Eye (tissue), 1 donor: ENCODE data around the gene SLC28A1.
"Not testable (repeated sequence)": the region's sequence is repeated elsewhere in the genome, so short reads cannot be mapped to it uniquely, and the experiment has no call there.

ENCODE experiments used
- DNase-seq: peaks from one replicate; pipeline ENCODE4 v3.0.0-alpha.2; 2015

The SLC28A1 gene

GRCh38 chr15:84910928-84911623 lies 26.6 kb downstream of the SLC28A1 start:
- DNase-seq: no peak

GRCh38 chr15:84911879-84912660 lies 27.6 kb downstream of the SLC28A1 start:
- peak; percentile 30 for DNase-seq

- DNase-seq: no peak
Measured at GRCh38 chr15:84913360-84913723, 28.9 kb downstream of the SLC28A1 start.

- DNase-seq: no peak
Measured at GRCh38 chr15:84914351-84914750, 29.9 kb downstream of the SLC28A1 start.

GRCh38 chr15:84914909-84915605 lies 30.6 kb downstream of the SLC28A1 start:
- peak; percentile 89 for DNase-seq

- no peak for DNase-seq
Measured at GRCh38 chr15:84915606-84915958, 31.1 kb downstream of the SLC28A1 start.

GRCh38 chr15:84917452-84917851 lies 33.0 kb downstream of the SLC28A1 start:
- no peak for DNase-seq

- no peak for DNase-seq
Measured at GRCh38 chr15:84919106-84919667, 34.7 kb downstream of the SLC28A1 start.

GRCh38 chr15:84921121-84921520 lies 36.7 kb downstream of the SLC28A1 start:
- no peak for DNase-seq

GRCh38 chr15:84922530-84922929 lies 38.1 kb downstream of the SLC28A1 start:
- no peak for DNase-seq

- DNase-seq: no peak
Measured at GRCh38 chr15:84924077-84924731, 39.7 kb downstream of the SLC28A1 start.

GRCh38 chr15:84924821-84925569 lies 40.5 kb downstream of the SLC28A1 start:
- not testable (repeated sequence) for DNase-seq

- DNase-seq: no peak
Measured at GRCh38 chr15:84925906-84926305, 41.4 kb downstream of the SLC28A1 start.

- DNase-seq: peak; percentile 49
Measured at GRCh38 chr15:84926491-84927230, 42.2 kb downstream of the SLC28A1 start.

- DNase-seq: no peak
Measured at GRCh38 chr15:84928843-84929168, 44.3 kb downstream of the SLC28A1 start.

GRCh38 chr15:84929795-84930603 lies 45.5 kb downstream of the SLC28A1 start:
- DNase-seq: peak; percentile 42

GRCh38 chr15:84934942-84935729 lies 50.7 kb downstream of the SLC28A1 start:
- no peak for DNase-seq

GRCh38 chr15:84937144-84937543 lies 52.7 kb downstream of the SLC28A1 start:
- no peak for DNase-seq

GRCh38 chr15:84938726-84939125 lies 54.3 kb downstream of the SLC28A1 start:
- DNase-seq: no peak

GRCh38 chr15:84940399-84940798 lies 55.9 kb downstream of the SLC28A1 start:
- DNase-seq: no peak
